Measurements from ENCODE around the gene NDUFA13.

NDUFA13 gene

GRCh38 chr19:19563348-19563848, 47.4 kb downstream of the NDUFA13 start:
- no peak overlapping the region for H3K4me3 ChIP-seq (replicated peaks; ENCODE audit: low read depth, low read length)
- DNase-seq (ENCODE audit: low read depth) = no peak
- TF ChIP-seq CTCF (IDR thresholded peaks at IDR 0.05; ENCODE audit: low read length, missing control alignments) = no peak

- no peak for DNase-seq (ENCODE audit: low read depth)
- TF ChIP-seq CTCF (IDR thresholded peaks at IDR 0.05; ENCODE audit: low read length, missing control alignments) = no peak
- H3K4me3 ChIP-seq (replicated peaks; ENCODE audit: low read depth, low read length) = no peak overlapping the region
These were observed 50.3 kb downstream of the NDUFA13 start for GRCh38 chr19:19566306-19566705.

GRCh38 chr19:19567391-19567790, 51.4 kb downstream of the NDUFA13 start:
- TF ChIP-seq CTCF (IDR thresholded peaks at IDR 0.05; ENCODE audit: low read length, missing control alignments) = no peak
- no peak for DNase-seq (ENCODE audit: low read depth)
- H3K4me3 ChIP-seq (replicated peaks; ENCODE audit: low read depth, low read length) = no peak overlapping the region

GRCh38 chr19:19568802-19569756, 53.1 kb downstream of the NDUFA13 start:
- H3K4me3 ChIP-seq (replicated peaks; ENCODE audit: low read depth, low read length) = no peak overlapping the region
- no peak for TF ChIP-seq CTCF (IDR thresholded peaks at IDR 0.05; ENCODE audit: low read length, missing control alignments)
- DNase-seq (ENCODE audit: low read depth) = peak; percentile 16

GRCh38 chr19:19570571-19570970, 54.5 kb downstream of the NDUFA13 start:
- TF ChIP-seq CTCF (IDR thresholded peaks at IDR 0.05; ENCODE audit: low read length, missing control alignments) = no peak
- no peak for DNase-seq (ENCODE audit: low read depth)

GRCh38 chr19:19571071-19571786, 55.2 kb downstream of the NDUFA13 start:
- H3K4me3 ChIP-seq (replicated peaks; ENCODE audit: low read depth, low read length) = no peak overlapping the region

More at GRCh38 chr19:19570571-19570970, 54.5 kb downstream of the NDUFA13 start:
- no peak overlapping the region for H3K4me3 ChIP-seq (replicated peaks; ENCODE audit: low read depth, low read length)

More at GRCh38 chr19:19571071-19571786, 55.2 kb downstream of the NDUFA13 start:
- DNase-seq (ENCODE audit: low read depth) = no peak
- TF ChIP-seq CTCF (IDR thresholded peaks at IDR 0.05; ENCODE audit: low read length, missing control alignments) = no peak
